ENCODE measurements around the gene ETHE1.

Gene ETHE1

DNA sequence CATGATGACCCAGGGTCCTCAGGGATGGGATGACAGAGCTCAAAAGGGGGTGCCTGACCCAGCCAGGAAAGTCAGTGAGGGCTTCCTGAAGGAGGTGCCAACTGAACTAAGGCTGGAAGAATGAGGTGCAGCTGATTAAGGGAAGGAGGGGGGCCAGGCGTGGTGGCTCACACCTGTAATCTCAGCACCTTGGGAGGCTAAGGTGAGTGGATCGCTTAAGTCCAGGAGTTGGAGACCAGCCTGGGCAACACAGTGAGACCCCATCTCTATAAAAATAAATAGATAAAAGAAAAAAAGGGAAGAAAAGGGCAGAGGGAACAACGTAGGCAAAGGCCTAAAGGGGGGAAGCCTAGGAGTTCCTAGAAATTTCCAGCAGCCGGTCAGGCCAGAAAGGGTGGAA lies 52.5 kb downstream of the ETHE1 start:
- no peak for TF ChIP-seq CTCF (conservative IDR thresholded peaks at IDR 0.05; ENCODE audit: low read length)
- no peak for DNase-seq (ENCODE audit: low read depth)
- no peak overlapping the region for H3K4me3 ChIP-seq (ENCODE audit: low read length)

DNA sequence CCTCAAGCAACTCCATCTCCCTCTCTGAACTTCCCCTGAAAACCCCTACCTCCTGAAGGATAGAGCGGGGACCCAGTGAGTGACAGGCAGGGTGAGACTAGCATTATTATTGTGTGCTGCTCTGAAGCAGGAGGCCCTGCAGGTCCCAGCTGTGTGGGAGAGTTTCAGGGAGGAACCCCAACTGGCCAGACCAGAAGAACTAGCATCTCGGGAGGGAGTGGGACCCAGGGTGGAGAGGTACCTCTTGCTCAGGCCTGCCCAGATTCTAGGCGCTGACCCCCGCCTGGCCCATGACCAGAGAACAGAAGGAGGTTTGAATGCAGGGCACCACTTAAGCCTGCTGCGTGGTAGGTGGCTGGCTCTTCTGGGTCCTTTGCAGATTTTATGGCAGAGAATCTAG lies 55.9 kb downstream of the ETHE1 start:
- H3K4me3 ChIP-seq (ENCODE audit: low read length), result no peak overlapping the region
- no peak for TF ChIP-seq CTCF (conservative IDR thresholded peaks at IDR 0.05; ENCODE audit: low read length)
- no peak for DNase-seq (ENCODE audit: low read depth)

DNA sequence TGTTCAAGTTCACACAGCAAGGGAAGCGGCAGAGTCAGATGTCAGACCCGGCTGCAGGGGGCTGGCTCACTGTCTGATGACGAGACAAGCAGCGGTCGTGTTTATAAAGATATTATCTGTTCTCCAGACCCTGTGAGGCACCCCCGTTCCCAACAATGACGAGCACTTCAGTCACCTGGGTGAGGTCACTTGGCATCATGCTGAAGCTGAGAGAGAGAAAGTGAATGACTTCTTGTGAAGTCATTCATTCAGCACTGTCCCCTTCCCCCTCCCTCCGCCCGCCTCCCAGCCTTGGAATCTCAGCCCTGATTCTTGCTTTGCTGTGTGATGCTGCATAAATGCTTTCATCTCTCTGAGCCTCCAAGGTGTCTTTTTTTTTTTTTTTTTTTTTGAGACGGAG lies 56.7 kb downstream of the ETHE1 start:
- TF ChIP-seq CTCF (conservative IDR thresholded peaks at IDR 0.05; ENCODE audit: low read length), result no peak
- DNase-seq (ENCODE audit: low read depth), result no peak
- H3K4me3 ChIP-seq (ENCODE audit: low read length), result no peak overlapping the region

GRCh38 chr19:43469160-43469480 lies 57.9 kb downstream of the ETHE1 start:
- DNase-seq (ENCODE audit: low read depth), result peak; percentile 47
- H3K4me3 ChIP-seq (ENCODE audit: low read length), result no peak overlapping the region
- no peak for TF ChIP-seq CTCF (conservative IDR thresholded peaks at IDR 0.05; ENCODE audit: low read length)

DNA sequence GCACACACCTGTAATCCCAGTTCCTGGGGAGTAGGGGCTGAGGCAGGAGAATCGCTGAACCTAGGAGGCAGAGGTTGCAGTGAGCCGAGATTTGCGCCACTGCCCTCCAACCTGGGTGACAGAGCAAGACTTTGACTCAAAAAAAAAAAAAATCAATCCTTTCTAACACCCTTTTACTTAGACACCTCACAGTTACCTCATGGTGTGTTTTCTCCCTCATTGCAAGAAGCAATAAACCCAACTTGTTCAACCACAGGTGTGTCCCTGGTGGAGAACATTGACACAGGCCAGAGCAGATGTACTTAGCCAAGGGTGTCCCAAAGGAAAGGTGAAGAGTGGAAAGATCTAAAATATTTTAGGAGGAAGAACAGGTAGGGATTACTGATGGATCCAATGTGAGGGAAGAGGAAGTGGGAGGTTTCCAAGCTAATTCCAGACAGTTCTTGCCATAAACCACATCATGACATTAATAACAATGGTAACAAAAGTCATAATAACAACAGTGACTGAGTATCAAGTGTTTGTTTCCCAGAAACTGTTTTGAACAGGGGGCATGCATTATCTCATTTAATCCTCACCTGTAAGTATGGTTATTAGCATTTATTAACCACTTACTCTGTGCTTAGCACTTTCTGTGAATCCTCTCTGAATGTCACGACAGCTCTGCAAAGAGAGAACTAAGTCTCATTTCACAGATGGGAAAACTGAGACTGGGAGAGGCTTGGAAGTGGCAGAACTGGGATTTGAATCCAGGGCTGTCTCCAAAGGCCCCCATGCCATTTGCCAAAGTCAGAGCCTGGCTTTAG lies 58.4 kb downstream of the ETHE1 start:
- DNase-seq (ENCODE audit: low read depth), result no peak
- no peak overlapping the region for H3K4me3 ChIP-seq (ENCODE audit: low read length)
- TF ChIP-seq CTCF (conservative IDR thresholded peaks at IDR 0.05; ENCODE audit: low read length), result no peak

DNA sequence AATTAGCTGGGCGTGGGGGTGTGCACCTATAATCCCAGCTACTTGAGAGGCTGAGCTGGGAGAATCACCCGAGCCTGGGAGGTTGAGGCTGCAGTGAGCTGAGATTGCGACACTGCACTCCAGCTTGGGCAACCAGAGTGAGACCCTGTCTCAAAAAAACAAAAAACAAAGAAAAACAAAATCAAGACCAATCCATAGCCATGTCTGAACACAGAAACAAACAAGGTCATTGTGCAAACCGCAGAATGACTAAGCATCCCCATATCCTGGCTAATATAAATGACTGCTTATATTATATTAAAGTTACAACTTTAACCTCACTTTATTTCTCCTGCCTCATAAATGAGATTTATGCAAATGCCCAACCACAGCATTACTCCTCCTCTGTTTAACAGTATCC lies 59.3 kb downstream of the ETHE1 start:
- DNase-seq (ENCODE audit: low read depth), result peak; percentile 38
- H3K4me3 ChIP-seq (ENCODE audit: low read length), result no peak overlapping the region
- no peak for TF ChIP-seq CTCF (conservative IDR thresholded peaks at IDR 0.05; ENCODE audit: low read length)

DNA sequence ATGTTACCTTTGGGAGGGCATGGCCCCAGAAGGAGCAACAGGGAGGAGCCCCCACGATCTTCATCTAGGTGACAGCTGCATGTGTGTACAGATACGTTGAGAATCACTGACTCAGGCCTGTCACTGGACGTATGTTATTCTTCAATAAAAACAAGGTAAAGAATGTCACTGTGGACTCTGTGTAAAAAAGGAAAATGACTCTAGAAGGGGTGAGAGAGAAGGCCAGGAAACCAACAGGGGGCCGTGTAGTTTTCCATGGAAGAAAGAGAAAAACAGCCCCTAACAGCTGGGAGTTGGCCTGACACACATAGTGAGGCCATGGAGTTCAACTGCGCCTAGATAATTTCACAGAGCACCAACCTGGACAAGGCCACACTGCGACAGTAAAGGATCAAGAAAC lies 59.7 kb downstream of the ETHE1 start:
- H3K4me3 ChIP-seq (ENCODE audit: low read length), result no peak overlapping the region
- no peak for DNase-seq (ENCODE audit: low read depth)
- TF ChIP-seq CTCF (conservative IDR thresholded peaks at IDR 0.05; ENCODE audit: low read length), result no peak

Measured in AG10803 (cell line).